Psoas muscle (tissue), 8 donors: Measurements from ENCODE around the gene UROS. TPM values are rescaled to one million over a fixed set of nuclear protein-coding genes. Genes with fewer than 3 reads are reported as not detected.

Experiments
- ATAC-seq, 4 donors: fragments of 200-7000 bp; cut with Tn5 transposase; one replicate each; pipeline ENCODE4 v1.9.1; 2020; ENCODE audit warnings: moderate library complexity in 3 of 4, mild to moderate bottlenecking in 2 of 4
- DNase-seq, 2 donors: peaks; one replicate each; pipeline ENCODE4 v3.0.0-alpha.2; 2020
- H3K27ac ChIP-seq: fragments of 200-600 bp; one replicate; pipeline ENCODE4 v1.8.0; 2022
- H3K27me3 ChIP-seq, 3 donors: fragments of 200-600 bp in 1 of 3; one replicate each; pipeline versions ENCODE4 v1.6.1 to v1.8.0; 2013 to 2022; ENCODE audit warnings: low read length in 2 of 3, mild to moderate bottlenecking in 2 of 3, moderate library complexity in 1 of 3; ENCODE audit not compliant: insufficient read depth in 3 of 3
- H3K36me3 ChIP-seq, 2 donors: fragments of 200-600 bp in 1 of 2; one replicate each; pipeline versions ENCODE4 v1.6.1 to v1.8.0; 2013 to 2022; ENCODE audit warnings: low read depth in 1 of 2, mild to moderate bottlenecking in 1 of 2, moderate library complexity in 1 of 2; ENCODE audit not compliant: insufficient read depth in 1 of 2
- H3K4me1 ChIP-seq: fragments of 200-600 bp; one replicate; pipeline ENCODE4 v1.8.0; 2022
- H3K4me3 ChIP-seq: fragments of 200-600 bp; one replicate; pipeline ENCODE4 v1.8.0; 2022; ENCODE audit warnings: mild to moderate bottlenecking
- H3K9me3 ChIP-seq: fragments of 200-600 bp; one replicate; pipeline ENCODE4 v1.8.0; 2022
- WGBS, 3 donors: extraction: QIAGEN DNeasy Blood & Tissue Kit; methylation state at CpG; one replicate each; pipeline versions ENCODE4 v1.1.6 to v1.1.7; 2013; 5-methylcytosine and 5-hydroxymethylcytosine counted together
- intact Hi-C, 2 donors: fragments of 100-400 bp; cut with DNase I; formaldehyde crosslinking; loops; one replicate each; pipeline versions ENCODE4 v1.11.0 to v1.14.2; 2022
- polyA plus RNA-seq, 3 donors: library from polyadenylated mRNA; stranded (reverse); fragments of 200-250 nt; gene quantifications; one replicate each; pipeline ENCODE4 v1.2.3, GENCODE V29; 2013
- total RNA-seq, 4 donors: library from RNA; stranded (reverse); fragmentation: NEBNext Ultra II Directional in 2 of 4; extraction: Animal tissue kit (Norgen Biotek cat#: 25700) in 2 of 4; gene quantifications; one replicate each; pipeline versions ENCODE4 v1.2.1 to v1.2.4, GENCODE V29; 2021 to 2023
- TF ChIP-seq, protein P1 (sequence below): fragments of 200-600 bp; IDR thresholded peaks from one replicate; pipeline ENCODE4 v1.8.0; 2022; ENCODE audit warnings: antibody characterized with exemption
- donor health status: healthy with polysubstance abuse.
- donor health status: DM: no; HTN: no; CAD: no; lungs with moderate emphysema.
- donor health status: Bipolar disorder and iron deficiency.
- donor health status: healthy.
- donor health status: DM: yes; HTN: yes; CAD: no.
- donor health status: DM: no; HTN: no; CAD: no.
- donor health status: DM: no; HTN: no; CAD: no.
- donor health status: DM: yes; HTN: yes; CAD: no.

UROS gene
- total and polyA plus RNA-seq, 7 donors = 39.6 to 73.6 (median 52.6) TPM

DNA sequence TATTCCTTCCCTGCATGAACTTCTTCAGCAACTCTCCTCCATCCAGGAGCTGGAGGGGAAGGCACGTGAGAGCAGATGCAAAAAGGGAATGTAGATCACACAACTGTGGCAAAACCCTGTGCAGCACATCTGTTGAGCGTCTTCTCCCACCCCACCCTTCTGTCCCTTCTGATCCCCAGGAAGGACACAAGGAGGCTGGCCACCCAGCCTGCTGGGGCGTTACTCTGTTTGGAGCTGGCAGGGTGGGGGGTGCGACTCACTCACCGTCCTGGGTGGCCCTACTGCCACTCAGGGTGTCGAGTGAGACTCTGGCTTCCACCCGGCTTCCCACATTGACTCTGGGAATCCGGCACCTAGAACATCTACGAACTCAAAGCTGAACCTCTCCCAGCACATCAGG, 37.3 kb downstream of the UROS start:
- no peak for ATAC-seq
- H3K36me3 ChIP-seq = peaks cover 2 to 30% of the 10 kb centered on the region in 2 donors
- no peak overlapping the region for H3K27ac ChIP-seq
- TF ChIP-seq, protein P1, sequence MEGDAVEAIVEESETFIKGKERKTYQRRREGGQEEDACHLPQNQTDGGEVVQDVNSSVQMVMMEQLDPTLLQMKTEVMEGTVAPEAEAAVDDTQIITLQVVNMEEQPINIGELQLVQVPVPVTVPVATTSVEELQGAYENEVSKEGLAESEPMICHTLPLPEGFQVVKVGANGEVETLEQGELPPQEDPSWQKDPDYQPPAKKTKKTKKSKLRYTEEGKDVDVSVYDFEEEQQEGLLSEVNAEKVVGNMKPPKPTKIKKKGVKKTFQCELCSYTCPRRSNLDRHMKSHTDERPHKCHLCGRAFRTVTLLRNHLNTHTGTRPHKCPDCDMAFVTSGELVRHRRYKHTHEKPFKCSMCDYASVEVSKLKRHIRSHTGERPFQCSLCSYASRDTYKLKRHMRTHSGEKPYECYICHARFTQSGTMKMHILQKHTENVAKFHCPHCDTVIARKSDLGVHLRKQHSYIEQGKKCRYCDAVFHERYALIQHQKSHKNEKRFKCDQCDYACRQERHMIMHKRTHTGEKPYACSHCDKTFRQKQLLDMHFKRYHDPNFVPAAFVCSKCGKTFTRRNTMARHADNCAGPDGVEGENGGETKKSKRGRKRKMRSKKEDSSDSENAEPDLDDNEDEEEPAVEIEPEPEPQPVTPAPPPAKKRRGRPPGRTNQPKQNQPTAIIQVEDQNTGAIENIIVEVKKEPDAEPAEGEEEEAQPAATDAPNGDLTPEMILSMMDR = no peak
- 65 to 74% (median 71%) methylated on average over 9 of the region's 9 CpGs for WGBS, 3 donors
- no peak overlapping the region for H3K4me3 ChIP-seq
- intact Hi-C loops = no loop called here
- no peak for DNase-seq
- no peaks in the 10 kb centered on the region for H3K9me3 ChIP-seq
- H3K4me1 ChIP-seq = no peaks in the 10 kb centered on the region
- H3K27me3 ChIP-seq = no peaks in the 10 kb centered on the region

GRCh38 chr10:125783957-125784356, 39.1 kb downstream of the UROS start:
- Histone ChIP-seq H3K27ac (no peak overlapping the region), H3K9me3 (no peaks in the 10 kb centered on the region), H3K27me3 (no peaks in the 10 kb centered on the region), H3K4me3 (no peak overlapping the region), H3K4me1 (no peaks in the 10 kb centered on the region), H3K36me3 (peaks cover 2 to 15% of the 10 kb centered on the region in 2 donors)
- DNase-seq = no peak
- WGBS, 3 donors = 79 to 90% (median 82%) methylated on average over 6 of the region's 6 CpGs
- intact Hi-C loops = no loop called here
- TF ChIP-seq, protein P1 = no peak
- no peak for ATAC-seq

- WGBS, 3 donors = 87 to 93% (median 89%) methylated on average over 7 of the region's 7 CpGs
- TF ChIP-seq, protein P1 = no peak
- intact Hi-C loops = no loop called here
Observed at GRCh38 chr10:125783408-125783807, 39.6 kb downstream of the UROS start.

DNA sequence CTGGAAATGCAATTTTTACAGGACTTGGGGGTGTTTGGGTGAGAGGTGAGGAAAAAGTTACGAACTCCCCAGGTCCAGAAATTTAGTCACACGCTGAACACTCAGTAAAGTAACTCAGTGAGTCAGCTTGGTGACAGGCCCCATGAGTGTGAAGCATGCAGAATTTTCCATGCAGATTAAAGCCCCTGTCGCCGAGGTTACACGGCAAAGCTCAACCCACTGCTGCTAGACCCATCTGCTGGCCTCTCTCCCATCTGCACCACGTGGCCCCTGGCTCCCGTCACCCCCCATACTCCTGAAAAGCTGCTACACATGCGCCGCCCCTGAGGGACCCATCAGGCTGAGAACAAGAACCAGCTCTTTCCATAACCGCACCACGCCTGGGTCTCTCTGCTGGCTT, 40.4 kb downstream of the UROS start:
- H3K4me1 ChIP-seq = no peaks in the 10 kb centered on the region
- 48 to 66% (median 53%) methylated on average over 11 of the region's 11 CpGs for WGBS, 3 donors
- H3K4me3 ChIP-seq = no peak overlapping the region
- H3K27me3 ChIP-seq = no peaks in the 10 kb centered on the region
- H3K27ac ChIP-seq = no peak overlapping the region
- TF ChIP-seq, protein P1 = no peak
- intact Hi-C loops = no loop called here
- H3K9me3 ChIP-seq = no peaks in the 10 kb centered on the region
- no peak for DNase-seq
- no peak for ATAC-seq
- H3K36me3 ChIP-seq = peaks cover 0 to 2% of the 10 kb centered on the region in 2 donors

More at GRCh38 chr10:125783408-125783807, 39.6 kb downstream of the UROS start:
- ATAC-seq (no peak), DNase-seq (no peak)
- H3K4me3 ChIP-seq = no peak overlapping the region
- no peaks in the 10 kb centered on the region for H3K4me1 ChIP-seq
- no peaks in the 10 kb centered on the region for H3K27me3 ChIP-seq
- H3K27ac ChIP-seq = no peak overlapping the region
- H3K36me3 ChIP-seq = peaks cover 0 to 9% of the 10 kb centered on the region in 2 donors
- H3K9me3 ChIP-seq = no peaks in the 10 kb centered on the region

- intact Hi-C loops = no loop called here
- no peaks in the 10 kb centered on the region for H3K9me3 ChIP-seq
- H3K36me3 ChIP-seq = no peaks in the 10 kb centered on the region
Observed at GRCh38 chr10:125782054-125782453, 41.0 kb downstream of the UROS start.

More at GRCh38 chr10:125782054-125782453, 41.0 kb downstream of the UROS start:
- TF ChIP-seq, protein P1 = no peak
- no peaks in the 10 kb centered on the region for H3K4me1 ChIP-seq
- no peak overlapping the region for H3K4me3 ChIP-seq
- ATAC-seq (no peak), DNase-seq (no peak)
- no peaks in the 10 kb centered on the region for H3K27me3 ChIP-seq
- 78 to 84% (median 84%) methylated on average over 11 of the region's 11 CpGs for WGBS, 3 donors
- no peak overlapping the region for H3K27ac ChIP-seq
